Tibial nerve (tissue), 4 donors: ENCODE results near the gene ADCY2. TPM values are rescaled to one million over a fixed set of nuclear protein-coding genes. Genes with fewer than 3 reads are reported as not detected.

Experiments used
- DNase-seq, 2 donors: peaks; one replicate each; pipeline ENCODE4 v3.0.0-alpha.2; 2019; ENCODE audit warnings: low spot score in 2 of 2
- H3K27ac ChIP-seq, 4 donors: fragments of 200-600 bp; sonication (generic) in 3 of 4; one replicate each; pipeline ENCODE4 v1.5.1; 2017 to 2019; ENCODE audit warnings: mild to moderate bottlenecking in 1 of 4
- H3K27me3 ChIP-seq, 2 donors: fragments of 200-600 bp; sonication (generic) in 1 of 2; one replicate each; pipeline versions ENCODE4 v1.5.1 to v1.6.0; 2017 to 2019
- H3K36me3 ChIP-seq, 3 donors: fragments of 200-600 bp; sonication (generic); one replicate each; pipeline ENCODE4 v1.5.1; 2018 to 2019
- H3K4me1 ChIP-seq, 4 donors: fragments of 200-600 bp; sonication (generic) in 3 of 4; one replicate each; pipeline ENCODE4 v1.5.1; 2017 to 2019
- H3K4me3 ChIP-seq, 4 donors: fragments of 200-600 bp; sonication (generic) in 3 of 4; one replicate each; pipeline ENCODE4 v1.5.1; 2017 to 2019; ENCODE audit warnings: mild to moderate bottlenecking in 1 of 4, moderate library complexity in 1 of 4
- H3K9me3 ChIP-seq, 4 donors: fragments of 200-600 bp; sonication (generic) in 3 of 4; one replicate each; pipeline ENCODE4 v1.5.1; 2017 to 2019
- EP300 ChIP-seq, 2 donors: sonication (generic); formaldehyde crosslinking; IDR thresholded peaks; one replicate each; pipeline ENCODE4 v1.6.1; 2017; ENCODE audit warnings: antibody characterized with exemption in 2 of 2, mild to moderate bottlenecking in 1 of 2
- POLR2A ChIP-seq, 2 donors: fragments of 450-650 bp; IDR thresholded peaks; one replicate each; pipeline ENCODE4 v1.6.1; 2017; ENCODE audit warnings: antibody characterized with exemption in 2 of 2, mild to moderate bottlenecking in 2 of 2, moderate library complexity in 2 of 2
- WGBS, 2 donors: methylation state at CpG; one replicate each; pipeline ENCODE4 v1.1.5; 2018; 5-methylcytosine and 5-hydroxymethylcytosine counted together
- total RNA-seq, 4 donors: library from RNA; depleted of rRNA; stranded (reverse); fragments of >200 nt; gene quantifications; one replicate each; pipeline ENCODE4 v1.1.0, GENCODE V29; 2016
- TF ChIP-seq, protein P1 (sequence below), 5 experiments: fragments of 200-600 bp in 3 of 5; fragments of 450-650 bp in 2 of 5; sonication (generic) in 3 of 5; IDR thresholded peaks; one replicate each; pipeline ENCODE4 v1.5.1; 2016 to 2019; ENCODE audit warnings: antibody characterized with exemption in 5 of 5, mild to moderate bottlenecking in 3 of 5, moderate library complexity in 2 of 5

Gene ADCY2
- total RNA-seq, 4 donors from 2014 or later, result 4.2 to 11.8 (median 10.0) TPM

DNA sequence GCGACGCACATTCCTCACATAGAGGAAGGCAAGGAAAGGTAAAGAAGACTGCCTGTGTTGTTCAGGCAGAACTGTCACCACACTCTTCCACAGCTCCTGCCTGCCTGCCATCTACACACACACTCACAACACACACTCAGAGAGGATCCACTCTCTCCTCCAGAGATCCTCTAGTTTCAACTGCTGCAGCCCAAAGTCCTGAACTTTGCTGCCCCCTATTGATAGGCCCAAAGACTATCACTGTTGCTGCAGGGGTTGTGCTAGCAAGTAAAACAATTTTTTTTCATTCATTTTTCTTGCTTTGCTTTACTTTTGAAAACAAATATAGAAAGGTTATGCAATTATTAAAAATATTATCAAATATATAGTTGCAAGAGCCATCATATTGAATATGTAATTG, 460.9 kb downstream of the ADCY2 start:
- DNase-seq, result no peak
- WGBS, 2 donors, result 96 to 99% methylated on average over 2 of the region's 2 CpGs
- no peak overlapping the region for H3K27ac ChIP-seq

DNA sequence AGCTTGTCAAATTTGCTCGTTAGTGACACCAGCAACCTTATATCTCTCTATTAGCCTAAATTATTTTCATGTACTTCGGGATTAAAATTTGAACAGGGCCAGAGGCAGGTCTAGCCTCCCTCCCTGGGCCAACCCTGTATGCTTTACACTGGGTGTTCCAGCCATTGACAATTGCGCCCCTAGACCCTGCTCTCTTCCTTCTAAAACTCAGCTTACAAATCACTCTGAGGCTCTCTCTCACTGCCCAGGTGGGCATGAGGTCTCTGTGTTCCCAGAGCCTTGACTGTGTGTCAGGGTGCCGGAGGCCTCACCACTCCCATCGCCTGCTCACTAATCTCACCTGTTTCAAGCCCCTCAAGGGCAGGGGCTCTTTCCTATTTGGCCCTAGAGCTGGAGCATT, 461.4 kb downstream of the ADCY2 start:
- H3K27me3 ChIP-seq, result no peaks in the 10 kb centered on the region
- no peaks in the 10 kb centered on the region for H3K9me3 ChIP-seq
- peaks cover 0 to 4% (median 0%) of the 10 kb centered on the region in 4 donors for H3K4me1 ChIP-seq
- WGBS, 2 donors, result 79 to 86% methylated on average over 5 of the region's 5 CpGs
- TF ChIP-seq POLR2A (IDR thresholded peaks at IDR 0.05), result no peak
- TF ChIP-seq, protein P1, sequence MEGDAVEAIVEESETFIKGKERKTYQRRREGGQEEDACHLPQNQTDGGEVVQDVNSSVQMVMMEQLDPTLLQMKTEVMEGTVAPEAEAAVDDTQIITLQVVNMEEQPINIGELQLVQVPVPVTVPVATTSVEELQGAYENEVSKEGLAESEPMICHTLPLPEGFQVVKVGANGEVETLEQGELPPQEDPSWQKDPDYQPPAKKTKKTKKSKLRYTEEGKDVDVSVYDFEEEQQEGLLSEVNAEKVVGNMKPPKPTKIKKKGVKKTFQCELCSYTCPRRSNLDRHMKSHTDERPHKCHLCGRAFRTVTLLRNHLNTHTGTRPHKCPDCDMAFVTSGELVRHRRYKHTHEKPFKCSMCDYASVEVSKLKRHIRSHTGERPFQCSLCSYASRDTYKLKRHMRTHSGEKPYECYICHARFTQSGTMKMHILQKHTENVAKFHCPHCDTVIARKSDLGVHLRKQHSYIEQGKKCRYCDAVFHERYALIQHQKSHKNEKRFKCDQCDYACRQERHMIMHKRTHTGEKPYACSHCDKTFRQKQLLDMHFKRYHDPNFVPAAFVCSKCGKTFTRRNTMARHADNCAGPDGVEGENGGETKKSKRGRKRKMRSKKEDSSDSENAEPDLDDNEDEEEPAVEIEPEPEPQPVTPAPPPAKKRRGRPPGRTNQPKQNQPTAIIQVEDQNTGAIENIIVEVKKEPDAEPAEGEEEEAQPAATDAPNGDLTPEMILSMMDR (IDR thresholded peaks at IDR 0.05), result no peak
- TF ChIP-seq EP300 (IDR thresholded peaks at IDR 0.05), result no peak
- H3K4me3 ChIP-seq, result no peak overlapping the region
- H3K36me3 ChIP-seq, result peaks cover 0 to 48% (median 0%) of the 10 kb centered on the region in 3 donors
- no peak overlapping the region for H3K27ac ChIP-seq
- no peak for DNase-seq

More for the DNA sequence above, 460.9 kb downstream of the ADCY2 start:
- Histone ChIP-seq H3K9me3 (no peaks in the 10 kb centered on the region), H3K4me1 (peaks cover 0 to 9% (median 2%) of the 10 kb centered on the region in 4 donors), H3K27me3 (no peaks in the 10 kb centered on the region), H3K4me3 (no peak overlapping the region), H3K36me3 (peaks cover 0 to 43% (median 0%) of the 10 kb centered on the region in 3 donors)
- TF ChIP-seq, protein P1 (IDR thresholded peaks at IDR 0.05), result peak; percentile 18 to 52 (median 30)
- TF ChIP-seq EP300 (IDR thresholded peaks at IDR 0.05), result no peak

DNA sequence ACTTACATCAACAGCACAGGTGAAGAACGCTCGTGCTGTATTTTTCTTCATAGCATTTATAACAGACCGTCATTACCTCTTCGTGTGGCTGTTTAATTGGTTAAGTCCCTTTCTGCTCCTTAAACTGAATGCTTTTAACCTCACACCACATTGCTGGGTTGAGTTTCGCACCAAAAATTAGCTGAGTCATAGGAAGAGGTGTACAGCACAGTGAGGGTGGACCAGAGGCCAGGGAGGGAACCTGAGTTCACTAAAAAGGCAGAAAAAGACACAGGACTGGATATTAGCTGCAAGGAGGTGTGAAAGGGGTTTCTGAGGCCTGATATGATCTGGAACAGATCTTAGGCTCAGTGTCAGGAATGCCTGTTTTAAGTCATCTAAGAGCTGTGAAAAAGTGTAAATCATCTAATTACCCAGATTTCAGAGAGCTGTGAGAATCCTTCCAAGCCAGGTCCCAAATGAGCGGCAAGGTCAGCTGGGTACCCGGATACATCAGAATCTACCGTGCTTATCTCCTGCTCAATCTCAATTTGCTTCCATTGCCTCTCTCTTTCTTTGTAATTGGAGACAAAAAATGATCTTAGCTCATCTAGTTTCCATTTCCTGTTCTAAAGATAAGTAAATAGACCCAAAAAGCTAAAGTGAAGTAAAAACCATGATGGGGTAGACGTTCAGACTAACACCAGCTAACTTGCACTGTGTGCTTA, 462.1 kb downstream of the ADCY2 start:
- TF ChIP-seq POLR2A (IDR thresholded peaks at IDR 0.05) (no peak), EP300 (IDR thresholded peaks at IDR 0.05) (no peak)
- TF ChIP-seq, protein P1 (IDR thresholded peaks at IDR 0.05), result no peak
- DNase-seq, result no peak
- H3K4me1 ChIP-seq, result no peaks in the 10 kb centered on the region
- 69 to 77% methylated on average over 9 of the region's 9 CpGs for WGBS, 2 donors
- no peaks in the 10 kb centered on the region for H3K9me3 ChIP-seq
- peaks cover 0 to 54% (median 0%) of the 10 kb centered on the region in 3 donors for H3K36me3 ChIP-seq
- no peaks in the 10 kb centered on the region for H3K27me3 ChIP-seq
- H3K4me3 ChIP-seq, result no peak overlapping the region
- no peak overlapping the region for H3K27ac ChIP-seq

DNA sequence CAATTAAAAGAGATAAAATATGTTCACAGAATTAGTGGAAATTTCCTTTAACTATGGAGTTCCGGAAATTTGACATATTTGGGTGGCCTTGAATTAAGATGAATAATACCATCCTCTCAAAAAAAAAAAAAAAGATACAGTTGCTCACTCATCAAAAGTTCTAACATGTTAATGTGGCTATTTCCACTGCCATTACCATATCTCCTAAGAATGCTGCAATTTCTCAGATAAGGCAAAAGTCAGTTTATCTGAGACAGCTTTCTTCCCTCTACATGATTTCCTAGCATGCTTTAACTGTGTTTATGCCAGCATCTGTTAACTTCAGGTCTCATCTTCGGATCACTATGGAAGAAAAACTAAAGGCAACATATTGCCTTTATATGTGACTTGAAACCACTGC, 470.3 kb downstream of the ADCY2 start:
- peaks cover 0 to 44% (median 0%) of the 10 kb centered on the region in 3 donors for H3K36me3 ChIP-seq
- DNase-seq, result no peak
- TF ChIP-seq EP300 (IDR thresholded peaks at IDR 0.05) (no peak), POLR2A (IDR thresholded peaks at IDR 0.05) (no peak)
- TF ChIP-seq, protein P1 (IDR thresholded peaks at IDR 0.05), result no peak
- peaks cover 0 to 46% (median 10%) of the 10 kb centered on the region in 4 donors for H3K4me1 ChIP-seq
- H3K4me3 ChIP-seq, result no peak overlapping the region
- WGBS, 2 donors, result 93% methylated on average over 2 of the region's 2 CpGs
- no peak overlapping the region for H3K27ac ChIP-seq
- no peaks in the 10 kb centered on the region for H3K9me3 ChIP-seq
- no peaks in the 10 kb centered on the region for H3K27me3 ChIP-seq

DNA sequence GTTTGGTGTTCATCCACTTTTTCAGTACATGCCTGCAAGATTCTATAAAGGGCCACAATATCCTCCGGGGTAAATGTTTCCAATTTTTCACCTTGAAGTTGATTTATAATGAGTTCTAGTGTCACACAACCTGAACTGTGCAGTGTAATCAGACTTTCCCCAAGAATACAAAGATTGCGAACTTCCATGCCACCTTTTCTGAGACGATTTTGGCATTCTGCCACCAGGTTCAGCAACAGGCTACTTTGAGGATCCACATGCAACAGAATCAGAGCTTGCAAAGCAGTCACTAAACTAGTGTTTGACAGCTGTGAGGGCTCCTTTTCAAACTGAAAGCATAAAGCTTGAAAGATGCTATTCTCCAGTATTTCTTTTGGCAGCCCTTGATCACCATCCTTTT, 471.3 kb downstream of the ADCY2 start:
- Histone ChIP-seq H3K36me3 (peaks cover 0 to 33% (median 0%) of the 10 kb centered on the region in 3 donors), H3K27ac (no peak overlapping the region), H3K9me3 (no peaks in the 10 kb centered on the region), H3K27me3 (no peaks in the 10 kb centered on the region), H3K4me3 (no peak overlapping the region), H3K4me1 (peaks cover 0 to 57% (median 10%) of the 10 kb centered on the region in 4 donors)
- no peak for DNase-seq
- 78 to 83% methylated on average over 3 of the region's 3 CpGs for WGBS, 2 donors
- TF ChIP-seq EP300 (IDR thresholded peaks at IDR 0.05) (no peak), POLR2A (IDR thresholded peaks at IDR 0.05) (no peak)
- TF ChIP-seq, protein P1 (IDR thresholded peaks at IDR 0.05), result no peak
